Mesenchymal stem cell (in vitro differentiated cells and primary cell): Measurements from ENCODE around the gene VCAN.

ENCODE experiments used
- DNase-seq: peaks from one replicate; pipeline ENCODE4 v3.0.0-alpha.2; 2013
- H2AFZ ChIP-seq: one replicate; pipeline ENCODE4 v1.6.1; 2013; ENCODE audit warnings: low read depth, mild to moderate bottlenecking, control low read depth, inconsistent platforms, low read length, moderate library complexity
- H2AK5ac ChIP-seq: 2 replicates; pipeline ENCODE4 v1.6.1; 2013; ENCODE audit warnings: low read length, moderate library complexity, mild to moderate bottlenecking, inconsistent platforms; ENCODE audit not compliant: severe bottlenecking
- H2BK120ac ChIP-seq: one replicate; pipeline ENCODE4 v1.6.1; 2013; ENCODE audit warnings: low read depth, mild to moderate bottlenecking, inconsistent platforms, low read length, moderate library complexity
- H2BK12ac ChIP-seq, 2 experiments: one replicate each; pipeline ENCODE4 v1.6.1; 2013; ENCODE audit warnings: inconsistent platforms in 2 of 2, low read length in 2 of 2, mild to moderate bottlenecking in 2 of 2, moderate library complexity in 2 of 2, control low read depth in 1 of 2
- H2BK15ac ChIP-seq: one replicate; pipeline ENCODE4 v1.6.1; 2013; ENCODE audit warnings: mild to moderate bottlenecking, low read depth, inconsistent platforms; ENCODE audit not compliant: poor library complexity, severe bottlenecking
- H2BK5ac ChIP-seq: 2 replicates; pipeline ENCODE4 v1.6.1; 2013; ENCODE audit warnings: low read depth, mild to moderate bottlenecking, low read length, control low read depth, inconsistent platforms; ENCODE audit not compliant: poor library complexity, severe bottlenecking
- H3K14ac ChIP-seq, 2 experiments: one replicate each; pipeline ENCODE4 v1.6.1; 2013; ENCODE audit warnings: inconsistent platforms in 2 of 2, low read length in 2 of 2, control low read depth in 1 of 2, mild to moderate bottlenecking in 1 of 2, moderate library complexity in 1 of 2
- H3K18ac ChIP-seq, 2 experiments: one replicate each; pipeline ENCODE4 v1.6.1; 2013; ENCODE audit warnings: inconsistent platforms in 2 of 2, low read length in 2 of 2, control low read depth in 1 of 2, low read depth in 1 of 2, mild to moderate bottlenecking in 1 of 2
- H3K23ac ChIP-seq, 2 experiments: one replicate each; pipeline ENCODE4 v1.6.1; 2013; ENCODE audit warnings: inconsistent platforms in 2 of 2, low read length in 2 of 2, mild to moderate bottlenecking in 2 of 2, moderate library complexity in 2 of 2, control low read depth in 1 of 2
- H3K27ac ChIP-seq: 2 replicates; pipeline ENCODE4 v1.5.1; 2013; ENCODE audit warnings: mild to moderate bottlenecking, moderate library complexity, low read length, control low read depth, inconsistent platforms; ENCODE audit not compliant: poor library complexity, severe bottlenecking
- H3K27me3 ChIP-seq, 2 experiments: 2 replicates each; pipeline versions ENCODE4 v1.6.1 to v1.7.0; 2013; ENCODE audit warnings: low read length in 2 of 2, mild to moderate bottlenecking in 2 of 2, moderate library complexity in 2 of 2, control low read depth in 1 of 2, inconsistent platforms in 1 of 2; ENCODE audit not compliant: control insufficient read depth in 1 of 2, insufficient read depth in 1 of 2
- H3K36me3 ChIP-seq, 2 experiments: 2 replicates each; pipeline versions ENCODE4 v1.6.1 to v1.7.0; 2013; ENCODE audit warnings: low read length in 2 of 2, control low read depth in 1 of 2, inconsistent platforms in 1 of 2, low read depth in 1 of 2, mild to moderate bottlenecking in 1 of 2; ENCODE audit not compliant: insufficient read depth in 2 of 2, control insufficient read depth in 1 of 2
- H3K4ac ChIP-seq, 2 experiments: one replicate each; pipeline ENCODE4 v1.6.1; 2013; ENCODE audit warnings: inconsistent platforms in 2 of 2, low read length in 2 of 2, mild to moderate bottlenecking in 2 of 2, moderate library complexity in 2 of 2, control low read depth in 1 of 2, low read depth in 1 of 2
- H3K4me1 ChIP-seq: 2 replicates; pipeline ENCODE4 v1.6.1; 2013; ENCODE audit warnings: low read depth, low read length, control low read depth; ENCODE audit not compliant: control insufficient read depth, insufficient read depth
- H3K4me2 ChIP-seq: 2 replicates; pipeline ENCODE4 v1.6.1; 2013; ENCODE audit warnings: low read length, mild to moderate bottlenecking, inconsistent platforms; ENCODE audit not compliant: poor library complexity, severe bottlenecking
- H3K4me3 ChIP-seq, 2 experiments: 2 replicates each; pipeline versions ENCODE4 v1.5.1 to v1.7.0; 2013; ENCODE audit warnings: low read length in 2 of 2, mild to moderate bottlenecking in 2 of 2, control low read depth in 1 of 2, low read depth in 1 of 2; ENCODE audit not compliant: insufficient read depth in 1 of 2
- H3K79me1 ChIP-seq: replicated peaks from 2 replicates; pipeline ENCODE4 v1.6.1; 2013; ENCODE audit warnings: mild to moderate bottlenecking, control low read depth, low read length, inconsistent platforms; ENCODE audit not compliant: poor library complexity, severe bottlenecking
- H3K9ac ChIP-seq: 2 replicates; pipeline ENCODE4 v1.7.0; 2013; ENCODE audit warnings: mild to moderate bottlenecking, low read length, moderate library complexity
- H3K9me3 ChIP-seq: 2 replicates; pipeline ENCODE4 v1.7.0; 2013; ENCODE audit warnings: mild to moderate bottlenecking, low read length; ENCODE audit not compliant: control insufficient read depth
- H4K8ac ChIP-seq: one replicate; pipeline ENCODE4 v1.6.1; 2013; ENCODE audit warnings: inconsistent platforms, mild to moderate bottlenecking, low read length, moderate library complexity
- H4K91ac ChIP-seq: one replicate; pipeline ENCODE4 v1.6.1; 2013; ENCODE audit warnings: mild to moderate bottlenecking, low read length, inconsistent platforms
- WGBS: methylation state at CpG from one replicate; pipeline ENCODE4 v1.1.7; 2013; ENCODE audit warnings: mixed read lengths; 5-methylcytosine and 5-hydroxymethylcytosine counted together

The VCAN gene

GRCh38 chr5:83492331-83492730 is 20.8 kb downstream of the VCAN start:
- Histone ChIP-seq H3K27me3 (no peaks in the 10 kb centered on the region), H3K9ac (no peak overlapping the region), H3K4me2 (no peak overlapping the region), H4K91ac (no peak overlapping the region), H3K4ac (no peak overlapping the region), H2BK12ac (no peak overlapping the region), H2BK5ac (no peak overlapping the region), H3K14ac (no peak overlapping the region), H3K9me3 (no peaks in the 10 kb centered on the region), H3K4me1 (peaks cover 2% of the 10 kb centered on the region), H2AFZ (no peak overlapping the region), H3K23ac (no peak overlapping the region), H4K8ac (no peak overlapping the region), H2AK5ac (no peak overlapping the region), H3K36me3 (peaks cover 15 to 98% of the 10 kb centered on the region in 2 experiments), H2BK15ac (no peak overlapping the region), H2BK120ac (no peak overlapping the region), H3K27ac (no peak overlapping the region), H3K18ac (no peak overlapping the region), H3K79me1 (peaks cover 24% of the 10 kb centered on the region), H3K4me3 (no peak overlapping the region)
- DNase-seq: peak; percentile 52
- 77% methylated on average over 1 of the region's 1 CpG for WGBS

- H3K23ac ChIP-seq: no peak overlapping the region
- no peak overlapping the region for H3K4me2 ChIP-seq
- H2BK15ac ChIP-seq: no peak overlapping the region
These were observed 22.1 kb downstream of the VCAN start for GRCh38 chr5:83493644-83494043.

GRCh38 chr5:83494087-83494620 is 22.6 kb downstream of the VCAN start:
- no peaks in the 10 kb centered on the region for H3K9me3 ChIP-seq
- no peak overlapping the region for H3K27ac ChIP-seq
- H3K4me2 ChIP-seq: no peak overlapping the region
- no peak overlapping the region for H2BK120ac ChIP-seq
- no peak overlapping the region for H4K91ac ChIP-seq
- peaks cover 2% of the 10 kb centered on the region for H3K4me1 ChIP-seq
- no peak overlapping the region for H2BK5ac ChIP-seq
- no peak overlapping the region for H3K23ac ChIP-seq
- H2BK12ac ChIP-seq: no peak overlapping the region
- H3K14ac ChIP-seq: no peak overlapping the region
- no peak for DNase-seq
- H3K79me1 ChIP-seq: peaks cover 24% of the 10 kb centered on the region
- peaks cover 18 to 100% of the 10 kb centered on the region in 2 experiments for H3K36me3 ChIP-seq
- no peak overlapping the region for H4K8ac ChIP-seq
- H3K18ac ChIP-seq: peak overlapping the region; percentile 13 to 37
- no peak overlapping the region for H3K9ac ChIP-seq
- H3K4ac ChIP-seq: no peak overlapping the region
- no peak overlapping the region for H2AFZ ChIP-seq
- no peaks in the 10 kb centered on the region for H3K27me3 ChIP-seq
- WGBS: 75% methylated on average over 1 of the region's 2 CpGs
- no peak overlapping the region for H2BK15ac ChIP-seq
- H2AK5ac ChIP-seq: no peak overlapping the region
- H3K4me3 ChIP-seq: no peak overlapping the region

More at GRCh38 chr5:83493644-83494043, 22.1 kb downstream of the VCAN start:
- DNase-seq: no peak
- no peak overlapping the region for H4K8ac ChIP-seq
- peaks cover 24% of the 10 kb centered on the region for H3K79me1 ChIP-seq
- WGBS: 80% methylated on average over 7 of the region's 7 CpGs
- H3K18ac ChIP-seq: peak overlapping the region in 1 of 2 experiments; percentile 88
- no peaks in the 10 kb centered on the region for H3K27me3 ChIP-seq
- H3K9me3 ChIP-seq: no peaks in the 10 kb centered on the region
- no peak overlapping the region for H2AK5ac ChIP-seq
- H4K91ac ChIP-seq: no peak overlapping the region
- H3K9ac ChIP-seq: no peak overlapping the region
- H3K27ac ChIP-seq: no peak overlapping the region
- H3K36me3 ChIP-seq: peaks cover 15 to 100% of the 10 kb centered on the region in 2 experiments
- H2BK12ac ChIP-seq: peak overlapping the region in 1 of 2 experiments; percentile 73
- H3K4ac ChIP-seq: peak overlapping the region in 1 of 2 experiments; percentile 54
- no peak overlapping the region for H2BK120ac ChIP-seq
- H3K4me1 ChIP-seq: peaks cover 2% of the 10 kb centered on the region
- no peak overlapping the region for H2AFZ ChIP-seq
- peak overlapping the region in 1 of 2 experiments; percentile 94 for H3K14ac ChIP-seq
- H2BK5ac ChIP-seq: no peak overlapping the region
- no peak overlapping the region for H3K4me3 ChIP-seq

- Histone ChIP-seq H3K4me2 (no peak overlapping the region), H2BK15ac (no peak overlapping the region), H2AFZ (no peak overlapping the region), H3K18ac (peak overlapping the region; percentile 13 to 37), H2BK120ac (peak overlapping the region; percentile 1), H2BK12ac (peak overlapping the region; percentile 8 to 75), H3K9me3 (no peaks in the 10 kb centered on the region), H3K36me3 (peaks cover 18 to 100% of the 10 kb centered on the region in 2 experiments), H3K27ac (no peak overlapping the region), H4K91ac (no peak overlapping the region), H2AK5ac (no peak overlapping the region), H4K8ac (peak overlapping the region; percentile 66), H3K4ac (no peak overlapping the region), H3K4me3 (no peak overlapping the region), H3K27me3 (no peaks in the 10 kb centered on the region), H3K23ac (no peak overlapping the region), H3K9ac (no peak overlapping the region), H3K14ac (no peak overlapping the region), H3K4me1 (peaks cover 2% of the 10 kb centered on the region), H3K79me1 (peaks cover 25% of the 10 kb centered on the region), H2BK5ac (no peak overlapping the region)
- no peak for DNase-seq
- WGBS: 89% methylated on average over 2 of the region's 4 CpGs
These were observed 23.1 kb downstream of the VCAN start for GRCh38 chr5:83494666-83495065.
